Heart right ventricle (tissue), 16 donors: Measurements from ENCODE around the gene USP2. TPM values are rescaled to one million over a fixed set of nuclear protein-coding genes. Genes with fewer than 3 reads are reported as not detected.

Experiments used
- ATAC-seq, 8 donors: fragments of 200-7000 bp; cut with Tn5 transposase; one replicate each; pipeline ENCODE4 v1.9.1; 2020; ENCODE audit warnings: mild to moderate bottlenecking in 8 of 8, moderate library complexity in 8 of 8, moderate number of reproducible peaks in 1 of 8
- DNase-seq, 2 donors: peaks; one replicate each; pipeline ENCODE4 v3.0.0-alpha.2; 2020
- H3K27ac ChIP-seq, 10 donors: fragments of 200-600 bp; sonication (generic) in 2 of 10; one replicate each; pipeline versions ENCODE4 v1.5.0 to v1.8.0; 2020 to 2022; ENCODE audit warnings: mild to moderate bottlenecking in 3 of 10
- H3K27me3 ChIP-seq, 7 donors: fragments of 200-600 bp; one replicate each; pipeline ENCODE4 v1.8.0; 2021 to 2022; ENCODE audit warnings: mild to moderate bottlenecking in 2 of 7
- H3K36me3 ChIP-seq, 9 donors: fragments of 200-600 bp; sonication (generic) in 1 of 9; one replicate each; pipeline versions ENCODE4 v1.5.0 to v1.8.0; 2020 to 2022; ENCODE audit warnings: mild to moderate bottlenecking in 2 of 9
- H3K4me1 ChIP-seq, 9 donors: fragments of 200-600 bp; sonication (generic) in 1 of 9; one replicate each; pipeline versions ENCODE4 v1.5.0 to v1.8.0; 2020 to 2022; ENCODE audit warnings: mild to moderate bottlenecking in 4 of 9
- H3K4me3 ChIP-seq, 10 donors: fragments of 200-600 bp; sonication (generic) in 2 of 10; one replicate each; pipeline versions ENCODE4 v1.5.0 to v1.8.0; 2020 to 2022; ENCODE audit warnings: mild to moderate bottlenecking in 7 of 10, moderate library complexity in 2 of 10
- H3K9me3 ChIP-seq, 11 donors: fragments of 200-600 bp in 10 of 11; sonication (generic) in 2 of 11; one replicate each; pipeline versions ENCODE4 v1.5.0 to v1.8.0; 2013 to 2022; ENCODE audit warnings: mild to moderate bottlenecking in 2 of 11, control low read depth in 1 of 11, moderate library complexity in 1 of 11
- CTCF ChIP-seq, 9 donors: fragments of 200-600 bp; sonication (generic) in 2 of 9; IDR thresholded peaks; one replicate each; pipeline versions ENCODE4 v1.5.0 to v1.8.0; 2021 to 2022; ENCODE audit warnings: antibody characterized with exemption in 9 of 9, mild to moderate bottlenecking in 5 of 9, moderate library complexity in 1 of 9
- WGBS, 2 donors: extraction: QIAGEN DNeasy Blood & Tissue Kit; methylation state at CpG; one replicate each; pipeline ENCODE4 v1.1.7; 2013; ENCODE audit warnings: inconsistent platforms in 1 of 2; 5-methylcytosine and 5-hydroxymethylcytosine counted together
- intact Hi-C, 10 donors: fragments of 100-400 bp; cut with DNase I; formaldehyde crosslinking; loops; one replicate each; pipeline versions ENCODE4 v1.11.1 to v1.14.2; 2022
- polyA plus RNA-seq, 2 donors: library from polyadenylated mRNA; stranded (reverse); fragments of 200-250 nt; gene quantifications; one replicate each; pipeline ENCODE4 v1.2.3, GENCODE V29; 2013
- total RNA-seq, 10 donors: library from RNA; stranded (reverse); fragmentation: NEBNext Ultra II Directional in 3 of 10; extraction: Animal tissue kit (Norgen Biotek cat#: 25700) in 3 of 10; gene quantifications; one replicate each; pipeline versions ENCODE4 v1.2.1 to v1.2.4, GENCODE V29; 2021 to 2023
- donor health status: Arrhythmogenic right ventricular cardiomyopathy.
- donor health status: ischemic (EF 13 %, LVEDD 7.1; RV severe dilation, severe dysfunction).
- donor health status: healthy with polysubstance abuse.
- donor health status: DM: no; HTN: yes; CAD: no.
- donor health status: DM: no; HTN: no; CAD: no.
- donor health status: ischemic (EF 25% LVEDD 6.9; RV normal size, moderate dysfunction).
- donor health status: ischemic (EF 25% LVEDD 5.7; RV mildly dilated, moderate dysfunction).
- donor health status: healthy.
- donor health status: DM: yes; HTN: yes; CAD: no.
- donor health status: Ischemic cardiomyopathy.
- donor health status: ischemic (EF 35%, LVEDD 5.7; RV mildly dilated, moderate dysfunction).
- donor health status: nonischemic (EF 11% LVEDD 7.7; RV severe dilation, severe dysfunction).
- donor health status: DM: yes; HTN: yes; CAD: no.
- donor health status: PGD.
- donor health status: ischemic (EF 29% LVEDD 5.4; RV normal size, mild dysfunction).
- donor health status: nonischemic (EF 23%, LVEDD 6.1; RV moderate dilation, normal function).

Gene USP2
- total and polyA plus RNA-seq, 12 donors, result 42.0 to 183 (median 130) TPM

GRCh38 chr11:119344291-119345010 lies 37.0 kb downstream of the USP2 start:
- Histone ChIP-seq H3K4me3 (no peak overlapping the region), H3K27ac (no peak overlapping the region), H3K36me3 (no peaks in the 10 kb centered on the region), H3K4me1 (peaks cover 8 to 29% (median 23%) of the 10 kb centered on the region in 9 donors), H3K27me3 (peaks cover 0 to 28% (median 0%) of the 10 kb centered on the region in 7 donors), H3K9me3 (no peaks in the 10 kb centered on the region)
- ATAC-seq, result no peak
- TF ChIP-seq CTCF (IDR thresholded peaks at IDR 0.05), result no peak
- intact Hi-C loops, result loop anchor here in 1 of 10 donors (5.0 to 10.0 kb wide), 2 partner anchors 38 to 130 kb away; partner anchors contain the start of gene USP2
- no peak for DNase-seq
- 74 to 85% methylated on average over 14 of the region's 14 CpGs for WGBS, 2 donors

GRCh38 chr11:119343726-119344125 lies 37.8 kb downstream of the USP2 start:
- Histone ChIP-seq H3K4me1 (peaks cover 8 to 37% (median 30%) of the 10 kb centered on the region in 9 donors), H3K27ac (no peak overlapping the region), H3K27me3 (peaks cover 0 to 35% (median 0%) of the 10 kb centered on the region in 7 donors), H3K4me3 (no peak overlapping the region), H3K36me3 (no peaks in the 10 kb centered on the region), H3K9me3 (no peaks in the 10 kb centered on the region)
- DNase-seq (no peak), ATAC-seq (no peak)
- intact Hi-C loops, result loop anchor here in 1 of 10 donors (5.0 to 10.0 kb wide), 2 partner anchors 39 to 131 kb away; partner anchors contain the start of gene USP2
- WGBS, 2 donors, result 91 to 92% methylated on average over 7 of the region's 7 CpGs
- TF ChIP-seq CTCF (IDR thresholded peaks at IDR 0.05), result no peak

- DNase-seq, result no peak
- WGBS, 2 donors, result 87 to 89% methylated on average over 10 of the region's 10 CpGs
- Histone ChIP-seq H3K4me3 (no peak overlapping the region), H3K4me1 (peaks cover 16 to 47% (median 40%) of the 10 kb centered on the region in 9 donors), H3K27me3 (peaks cover 0 to 38% (median 0%) of the 10 kb centered on the region in 7 donors), H3K27ac (no peak overlapping the region), H3K36me3 (peaks cover 0 to 5% (median 0%) of the 10 kb centered on the region in 9 donors), H3K9me3 (no peaks in the 10 kb centered on the region)
- ATAC-seq, result no peak
- no peak for TF ChIP-seq CTCF (IDR thresholded peaks at IDR 0.05)
- intact Hi-C loops, result loop anchor here in 1 of 10 donors (5.0 to 10.0 kb wide), 2 partner anchors 40 to 132 kb away; partner anchors contain the start of gene USP2
Observed at GRCh38 chr11:119342362-119343130, 38.9 kb downstream of the USP2 start.

GRCh38 chr11:119342023-119342300 lies 39.5 kb downstream of the USP2 start:
- WGBS, 2 donors, result 85 to 87% methylated on average over 7 of the region's 7 CpGs
- intact Hi-C loops, result loop anchor here in 1 of 10 donors (5.0 to 10.0 kb wide), 2 partner anchors 40 to 133 kb away; partner anchors contain the start of gene USP2

More at GRCh38 chr11:119342023-119342300, 39.5 kb downstream of the USP2 start:
- Histone ChIP-seq H3K9me3 (no peaks in the 10 kb centered on the region), H3K36me3 (peaks cover 0 to 11% (median 0%) of the 10 kb centered on the region in 9 donors), H3K4me3 (no peak overlapping the region), H3K4me1 (peaks cover 16 to 48% (median 40%) of the 10 kb centered on the region in 9 donors), H3K27me3 (peaks cover 0 to 38% (median 0%) of the 10 kb centered on the region in 7 donors), H3K27ac (peak overlapping the region in 3 of 10 donors; percentile 97 to 100 (median 98))
- ATAC-seq (no peak), DNase-seq (no peak)
- TF ChIP-seq CTCF (IDR thresholded peaks at IDR 0.05), result no peak
